Renal pelvis (tissue), 3 donors: Measurements from ENCODE around the gene DDX23. TPM values are rescaled to one million over a fixed set of nuclear protein-coding genes. Genes with fewer than 3 reads are reported as not detected.

ENCODE experiments used
- polyA plus RNA-seq, 3 donors: library from polyadenylated mRNA; unstranded; fragments of 120-200 nt; gene quantifications; one replicate each; pipeline ENCODE4 v1.2.1, GENCODE V29; 2013; ENCODE audit not compliant: insufficient read length in 3 of 3

Gene DDX23
- polyA plus RNA-seq, 3 donors = 103 to 125 (median 108) TPM

Other genes starting within 250 kb of the DDX23 start
- 10 to 100 TPM; 47.2 to 51.7 (median 50.9) TPM for gene KANSL2, start 169.9 kb downstream of the DDX23 start, polyA plus RNA-seq
- 10 to 100 TPM; 26.6 to 35.1 (median 31.7) TPM for gene CCNT1, start 135.5 kb downstream of the DDX23 start, polyA plus RNA-seq
- gene ADCY6, start 63.1 kb downstream of the DDX23 start, polyA plus RNA-seq = 100 to 1,000 TPM in 2 of 3 donors, 10 to 100 TPM in 1; 85.2 to 119 (median 118) TPM
- 10 to 100 TPM; 53.1 to 62.3 (median 56.2) TPM for gene CACNB3, start 33.7 kb downstream of the DDX23 start, polyA plus RNA-seq
- gene RND1, start 13.7 kb upstream of the DDX23 start, polyA plus RNA-seq = 1 to 10 TPM; 2.5 to 3.0 (median 2.5) TPM
- gene FKBP11, start 73.3 kb upstream of the DDX23 start, polyA plus RNA-seq = 10 to 100 TPM; 16.4 to 19.8 (median 18.3) TPM
- 100 to 1,000 TPM; 130 to 138 (median 138) TPM for gene ARF3, start 105.3 kb upstream of the DDX23 start, polyA plus RNA-seq
- gene WNT10B, start 119.6 kb upstream of the DDX23 start, polyA plus RNA-seq = under 1 TPM in 1 of 3 donors, not detected in 2; 0.09 TPM
- not detected for gene WNT1, start 126.2 kb upstream of the DDX23 start, polyA plus RNA-seq
- 100 to 1,000 TPM in 1 of 3 donors, 10 to 100 TPM in 2; 92.6 to 101 (median 93.1) TPM for gene DDN, start 147.2 kb upstream of the DDX23 start, polyA plus RNA-seq
- gene PRKAG1, start 166.6 kb upstream of the DDX23 start, polyA plus RNA-seq = 10 to 100 TPM; 71.6 to 87.5 (median 83.5) TPM
- gene KMT2D, start 208.6 kb upstream of the DDX23 start, polyA plus RNA-seq = 10 to 100 TPM; 47.9 to 66.1 (median 65.9) TPM
- 1 to 10 TPM; 1.6 to 2.1 (median 2.0) TPM for gene RHEBL1, start 217.8 kb upstream of the DDX23 start, polyA plus RNA-seq
- under 1 TPM; 0.34 to 0.50 (median 0.35) TPM for gene DHH, start 242.6 kb upstream of the DDX23 start, polyA plus RNA-seq